ENCODE results near the gene MFAP3. TPM values are rescaled to one million over a fixed set of nuclear protein-coding genes. Genes with fewer than 3 reads are reported as not detected.
"Not testable (repeated sequence)": the region's sequence is repeated elsewhere in the genome, so short reads cannot be mapped to it uniquely, and the experiment has no call there.

Gene MFAP3
- total RNA-seq, 1 donor from 2014 or later = 24.3 TPM

DNA sequence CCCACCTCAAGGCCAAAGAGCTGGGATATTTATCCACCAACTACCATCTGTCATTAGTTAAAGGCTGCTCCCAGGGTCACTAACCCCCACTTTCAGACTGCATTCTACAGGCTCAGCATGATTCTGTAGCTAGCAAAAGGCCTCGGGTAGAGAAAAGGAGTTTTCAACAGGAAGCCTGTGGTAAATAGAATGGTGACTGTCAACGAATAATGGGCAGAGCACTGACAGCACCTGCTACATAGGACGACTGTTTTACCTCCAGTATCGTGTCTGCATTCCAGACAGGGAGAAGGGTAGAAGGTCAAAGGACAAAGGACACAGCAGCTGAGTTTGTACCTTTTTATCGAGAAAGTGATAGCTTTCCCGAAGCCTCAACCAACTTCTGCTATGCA is 20.3 kb downstream of the MFAP3 start:
- Mint-ChIP-seq H3K4me1 (ENCODE audit: low read depth) (peaks cover 18% of the 10 kb centered on the region), H3K27me3 (ENCODE audit: insufficient read depth) (peaks cover 3% of the 10 kb centered on the region), H3K36me3 (ENCODE audit: low read depth) (peaks cover 10% of the 10 kb centered on the region), H3K27ac (no peak overlapping the region), H3K4me3 (no peak overlapping the region), H3K9me3 (no peaks in the 10 kb centered on the region)
- intact Hi-C loops (cut with micrococcal nuclease) = no loop called here
- no peak for DNase-seq (ENCODE audit: low spot score)

DNA sequence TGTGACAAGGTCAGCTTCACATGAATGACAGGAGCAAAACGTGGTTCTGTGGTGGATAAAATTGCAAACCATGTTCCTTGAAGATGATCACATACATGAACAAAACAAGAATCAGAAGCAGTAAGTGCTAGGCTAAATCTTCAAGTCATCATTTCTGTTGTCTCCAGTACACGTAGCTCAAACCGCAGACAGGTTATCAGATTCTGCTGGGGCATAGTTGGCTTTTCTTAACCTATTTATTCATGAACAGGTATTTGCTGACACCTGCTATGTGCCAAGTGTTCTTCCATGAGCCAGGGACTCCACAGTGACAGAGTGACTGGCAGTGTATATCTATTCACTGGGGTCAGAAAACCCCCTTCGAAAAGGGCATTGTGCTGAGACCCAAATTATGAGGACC is 20.8 kb downstream of the MFAP3 start:
- H3K36me3 Mint-ChIP-seq (ENCODE audit: low read depth) = peaks cover 7% of the 10 kb centered on the region
- H3K9me3 Mint-ChIP-seq = no peaks in the 10 kb centered on the region
- intact Hi-C loops (cut with micrococcal nuclease) = no loop called here
- peaks cover 18% of the 10 kb centered on the region for H3K4me1 Mint-ChIP-seq (ENCODE audit: low read depth)
- DNase-seq (ENCODE audit: low spot score) = no peak
- no peak overlapping the region for H3K4me3 Mint-ChIP-seq
- H3K27ac Mint-ChIP-seq = no peak overlapping the region
- peaks cover 3% of the 10 kb centered on the region for H3K27me3 Mint-ChIP-seq (ENCODE audit: insufficient read depth)

DNA sequence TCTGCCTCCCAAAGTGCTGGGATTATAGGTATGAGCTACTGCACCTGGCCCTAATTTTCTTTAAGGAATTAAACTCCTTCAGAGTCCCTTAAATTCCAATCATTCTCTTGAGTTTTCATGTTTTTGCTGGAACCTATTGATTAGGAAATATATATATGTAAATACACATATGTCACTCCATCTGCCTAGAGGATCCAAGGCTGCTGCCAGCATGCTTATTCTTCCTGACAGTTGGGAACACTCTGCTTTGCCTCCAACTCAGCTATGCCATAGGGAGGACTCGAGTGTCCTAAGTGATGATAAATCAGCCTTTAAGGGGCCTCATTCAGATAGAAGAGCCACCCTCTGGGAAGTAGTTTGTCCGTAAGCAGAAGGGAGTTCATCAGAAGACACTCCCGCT is 21.8 kb downstream of the MFAP3 start:
- Mint-ChIP-seq H3K4me3 (no peak overlapping the region), H3K27ac (no peak overlapping the region), H3K27me3 (ENCODE audit: insufficient read depth) (peaks cover 3% of the 10 kb centered on the region), H3K9me3 (no peaks in the 10 kb centered on the region), H3K36me3 (ENCODE audit: low read depth) (peaks cover 3% of the 10 kb centered on the region), H3K4me1 (ENCODE audit: low read depth) (peaks cover 18% of the 10 kb centered on the region)
- no peak for DNase-seq (ENCODE audit: low spot score)
- intact Hi-C loops (cut with micrococcal nuclease) = no loop called here

DNA sequence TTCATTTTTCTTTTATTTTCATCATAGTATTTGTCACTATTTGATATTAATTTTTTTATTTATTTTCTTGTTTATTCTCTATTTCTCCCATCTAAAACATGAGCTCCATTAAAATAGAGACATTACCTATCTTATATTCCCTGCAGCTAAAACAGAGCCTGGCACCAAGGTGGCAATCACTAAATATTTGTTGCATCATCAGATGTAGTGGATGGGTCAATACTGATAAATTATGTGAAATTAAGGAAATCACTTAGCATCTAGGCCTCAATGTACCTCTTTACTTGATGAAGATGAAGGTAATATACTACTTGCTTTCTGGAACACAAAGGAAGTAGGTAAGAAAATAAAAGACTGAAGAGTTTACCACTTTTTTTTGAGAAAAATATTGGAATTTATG is 24.6 kb downstream of the MFAP3 start:
- Mint-ChIP-seq H3K36me3 (ENCODE audit: low read depth) (no peaks in the 10 kb centered on the region), H3K27ac (no peak overlapping the region), H3K27me3 (ENCODE audit: insufficient read depth) (peaks cover 3% of the 10 kb centered on the region), H3K4me3 (no peak overlapping the region), H3K4me1 (ENCODE audit: low read depth) (peaks cover 10% of the 10 kb centered on the region), H3K9me3 (no peaks in the 10 kb centered on the region)
- no peak for DNase-seq (ENCODE audit: low spot score)
- intact Hi-C loops (cut with micrococcal nuclease) = no loop called here

DNA sequence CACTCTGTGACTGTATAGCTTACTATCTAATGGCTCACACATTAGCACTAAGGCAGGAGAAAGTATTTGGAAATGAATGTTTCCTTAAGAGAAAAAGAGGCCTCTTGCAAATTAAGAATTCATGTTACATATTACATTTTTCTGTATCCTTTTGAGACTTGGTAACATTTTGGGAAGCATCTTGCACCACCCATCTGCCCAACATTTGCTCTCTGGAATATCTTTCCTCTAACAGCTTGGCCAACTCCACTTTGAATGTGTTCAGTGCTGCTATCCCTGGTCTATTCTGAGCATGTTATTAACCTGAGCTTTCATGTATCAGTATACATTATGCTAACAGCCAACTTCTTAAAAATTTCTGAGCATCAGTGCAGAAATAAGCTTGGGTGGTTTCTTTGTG is 27.2 kb downstream of the MFAP3 start:
- Mint-ChIP-seq H3K4me3 (no peak overlapping the region), H3K27ac (no peak overlapping the region), H3K36me3 (ENCODE audit: low read depth) (no peaks in the 10 kb centered on the region), H3K4me1 (ENCODE audit: low read depth) (no peaks in the 10 kb centered on the region), H3K27me3 (ENCODE audit: insufficient read depth) (peaks cover 3% of the 10 kb centered on the region), H3K9me3 (no peaks in the 10 kb centered on the region)
- no peak for DNase-seq (ENCODE audit: low spot score)
- intact Hi-C loops (cut with micrococcal nuclease) = no loop called here

DNA sequence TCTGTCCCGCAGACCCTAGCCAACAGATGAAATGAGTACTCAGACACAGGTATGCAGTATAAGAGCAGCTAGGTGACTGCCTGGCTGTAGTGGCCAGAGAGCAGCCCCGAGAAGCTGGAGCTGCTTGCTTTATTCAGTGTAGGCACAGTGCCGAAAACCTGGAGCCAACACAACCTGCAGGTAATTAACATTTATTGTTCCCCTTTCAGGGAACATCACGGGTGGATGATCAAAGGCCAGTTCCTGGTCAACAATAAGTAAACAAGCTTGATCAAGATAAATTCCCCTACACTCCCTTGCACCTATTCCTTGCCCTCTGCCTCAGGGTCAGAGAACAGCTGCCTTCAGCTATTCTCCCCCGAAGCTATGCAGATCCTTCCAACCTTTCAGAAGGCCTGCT is 31.1 kb downstream of the MFAP3 start:
- H3K36me3 Mint-ChIP-seq (ENCODE audit: low read depth); H3K27ac Mint-ChIP-seq; H3K9me3 Mint-ChIP-seq; H3K27me3 Mint-ChIP-seq (ENCODE audit: insufficient read depth); DNase-seq (ENCODE audit: low spot score); H3K4me3 Mint-ChIP-seq: not testable (repeated sequence)
- intact Hi-C loops (cut with micrococcal nuclease) = loop anchor here (5.0 kb wide), 2 partner anchors 252 to 542 kb away; no protein-coding TSS in a partner anchor
- H3K4me1 Mint-ChIP-seq (ENCODE audit: low read depth) = peaks cover 35% of the 10 kb centered on the region

DNA sequence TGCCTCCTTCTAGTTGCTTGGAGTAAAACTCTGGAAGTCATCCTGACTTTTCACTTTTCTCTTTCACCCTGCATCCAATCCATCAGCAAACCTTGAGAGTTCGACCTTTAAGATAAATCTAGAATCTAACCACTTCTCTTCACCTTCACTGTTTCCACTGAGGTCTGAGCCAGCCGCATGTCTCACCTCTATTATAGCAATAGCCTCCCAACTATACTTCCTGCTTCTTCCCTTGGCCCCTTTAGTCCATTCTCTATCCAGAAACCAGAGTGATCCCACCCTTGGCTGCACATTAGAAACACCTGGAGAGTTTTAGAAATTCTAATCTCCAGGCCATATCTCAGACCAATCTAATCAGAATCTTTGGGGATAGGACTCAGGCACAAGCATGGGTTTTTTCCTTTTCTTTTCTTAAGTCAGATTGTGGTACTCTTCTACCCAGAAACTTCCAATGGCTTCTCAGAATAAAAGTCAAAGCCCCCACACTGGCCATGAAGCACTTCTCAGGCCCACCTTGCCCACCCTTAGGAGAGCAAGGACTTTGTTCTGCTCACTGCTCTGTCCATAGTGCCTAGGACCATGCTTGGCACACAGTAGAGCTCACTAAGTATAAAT is 33.1 kb downstream of the MFAP3 start:
- Mint-ChIP-seq H3K9me3 (peaks cover 3% of the 10 kb centered on the region), H3K36me3 (ENCODE audit: low read depth) (no peaks in the 10 kb centered on the region), H3K4me3 (peak overlapping the region; percentile 28), H3K27ac (peak overlapping the region; percentile 16), H3K4me1 (ENCODE audit: low read depth) (peaks cover 50% of the 10 kb centered on the region), H3K27me3 (ENCODE audit: insufficient read depth) (no peaks in the 10 kb centered on the region)
- no peak for DNase-seq (ENCODE audit: low spot score)
- intact Hi-C loops (cut with micrococcal nuclease) = loop anchor here (1.0 to 5.0 kb wide), 9 partner anchors 98 to 540 kb away; partner anchors contain the start of genes GALNT10 and SAP30L

DNA sequence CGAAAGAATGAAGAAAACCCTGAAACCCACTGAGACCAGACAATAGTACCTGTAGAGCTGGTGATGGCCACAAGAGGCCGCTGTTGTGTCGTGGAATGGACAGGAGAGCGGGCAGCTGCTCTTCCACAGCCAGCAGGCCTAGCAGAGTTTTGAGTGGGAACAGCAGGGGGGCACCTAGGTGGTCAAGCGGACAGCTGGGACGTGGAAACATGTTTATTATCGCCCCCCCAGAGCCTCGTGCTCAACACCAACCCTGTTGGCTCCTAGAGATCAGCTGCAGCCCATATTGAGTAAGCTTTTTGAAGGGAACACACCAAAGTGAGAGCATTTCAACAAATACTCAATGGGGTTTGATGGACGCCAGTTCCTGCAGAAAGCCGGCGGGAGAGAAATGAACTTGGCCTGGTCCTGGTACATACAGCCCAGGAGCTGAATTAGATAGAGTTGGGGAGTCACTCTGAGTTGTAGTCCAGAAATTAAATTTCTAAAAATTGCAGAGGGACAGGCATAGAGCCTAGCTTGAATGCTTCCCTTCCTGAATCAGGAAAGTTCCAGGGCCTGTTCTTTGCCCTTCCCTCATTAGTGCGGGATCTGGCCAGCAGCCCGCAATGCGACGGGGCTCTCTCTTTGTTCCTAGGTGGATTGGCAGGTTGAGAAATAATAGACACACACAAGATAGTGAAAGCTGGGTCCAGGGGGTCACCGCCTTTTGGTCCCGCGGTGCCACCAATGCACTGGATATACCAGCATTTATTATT is 33.8 kb downstream of the MFAP3 start:
- Mint-ChIP-seq H3K36me3 (ENCODE audit: low read depth) (no peaks in the 10 kb centered on the region), H3K27ac (peak overlapping the region; percentile 16), H3K4me3 (peak overlapping the region; percentile 28), H3K9me3 (peaks cover 4% of the 10 kb centered on the region), H3K27me3 (ENCODE audit: insufficient read depth) (no peaks in the 10 kb centered on the region), H3K4me1 (ENCODE audit: low read depth) (peaks cover 56% of the 10 kb centered on the region)
- intact Hi-C loops (cut with micrococcal nuclease) = loop anchor here (1.0 to 5.0 kb wide), 9 partner anchors 98 to 540 kb away; partner anchors contain the start of genes GALNT10 and SAP30L
- peak; percentile 77 for DNase-seq (ENCODE audit: low spot score)

DNA sequence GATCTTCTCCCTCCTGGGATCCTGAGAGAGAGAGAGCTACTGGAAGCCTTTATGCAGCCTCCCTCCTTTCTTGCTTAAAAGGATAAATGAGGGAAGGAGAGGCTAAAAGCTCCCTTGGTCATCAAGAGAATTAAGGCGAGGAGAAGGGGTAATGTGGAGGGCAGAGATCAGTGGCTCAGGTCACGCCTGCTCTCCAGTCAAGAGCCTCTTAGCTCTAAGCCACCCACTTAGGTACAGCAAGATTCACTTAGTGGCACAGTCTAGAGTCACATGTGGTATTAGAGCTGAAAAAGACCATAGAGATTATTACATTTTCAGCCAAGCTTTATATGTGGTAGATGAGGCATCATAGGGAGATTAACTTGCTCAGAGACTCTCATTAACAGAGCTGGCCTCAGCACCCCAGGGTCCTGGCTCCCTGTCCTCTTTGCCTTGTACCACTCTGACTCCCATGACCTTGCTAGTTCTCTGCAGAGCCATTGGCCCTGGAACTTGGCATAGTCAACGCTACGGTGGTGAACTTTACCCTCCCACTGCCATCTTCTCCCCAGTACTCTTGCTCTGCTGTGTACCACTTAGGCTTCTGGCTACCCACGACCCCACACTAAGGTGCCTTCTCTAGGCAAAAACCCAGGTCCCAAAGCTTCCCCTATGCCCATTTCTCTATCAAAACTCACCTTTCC is 37.6 kb downstream of the MFAP3 start:
- intact Hi-C loops (cut with micrococcal nuclease) = no loop called here
- no peaks in the 10 kb centered on the region for H3K27me3 Mint-ChIP-seq (ENCODE audit: insufficient read depth)

DNA sequence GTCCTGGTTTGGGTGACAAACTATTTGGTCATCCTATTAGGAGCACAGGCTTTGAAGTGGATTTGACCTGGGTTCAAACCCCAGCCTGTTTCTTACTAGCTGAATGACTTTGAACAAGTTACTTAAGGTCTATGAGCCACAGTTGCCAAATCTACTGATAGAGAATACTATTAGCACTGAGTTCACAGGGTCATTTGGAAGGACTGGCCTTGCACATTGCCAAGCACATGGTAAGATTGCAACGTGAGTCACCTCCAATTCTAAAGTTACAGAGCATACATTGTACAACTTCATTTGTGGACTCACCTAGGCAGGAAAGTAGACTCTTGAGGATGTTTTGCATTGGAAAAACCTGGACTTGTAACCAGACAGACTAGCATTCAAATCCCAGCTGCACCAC is 38.9 kb downstream of the MFAP3 start:
- peaks cover 4% of the 10 kb centered on the region for H3K9me3 Mint-ChIP-seq
- no peaks in the 10 kb centered on the region for H3K27me3 Mint-ChIP-seq (ENCODE audit: insufficient read depth)
- no peaks in the 10 kb centered on the region for H3K36me3 Mint-ChIP-seq (ENCODE audit: low read depth)
- H3K27ac Mint-ChIP-seq = no peak overlapping the region
- no peak for DNase-seq (ENCODE audit: low spot score)
- intact Hi-C loops (cut with micrococcal nuclease) = no loop called here
- peaks cover 52% of the 10 kb centered on the region for H3K4me1 Mint-ChIP-seq (ENCODE audit: low read depth)
- no peak overlapping the region for H3K4me3 Mint-ChIP-seq

More for the DNA sequence above, 37.6 kb downstream of the MFAP3 start:
- peaks cover 65% of the 10 kb centered on the region for H3K4me1 Mint-ChIP-seq (ENCODE audit: low read depth)
- no peak for DNase-seq (ENCODE audit: low spot score)
- H3K9me3 Mint-ChIP-seq = peaks cover 4% of the 10 kb centered on the region
- H3K36me3 Mint-ChIP-seq (ENCODE audit: low read depth) = no peaks in the 10 kb centered on the region
- H3K27ac Mint-ChIP-seq = peak overlapping the region; percentile 6
- H3K4me3 Mint-ChIP-seq = no peak overlapping the region

DNA sequence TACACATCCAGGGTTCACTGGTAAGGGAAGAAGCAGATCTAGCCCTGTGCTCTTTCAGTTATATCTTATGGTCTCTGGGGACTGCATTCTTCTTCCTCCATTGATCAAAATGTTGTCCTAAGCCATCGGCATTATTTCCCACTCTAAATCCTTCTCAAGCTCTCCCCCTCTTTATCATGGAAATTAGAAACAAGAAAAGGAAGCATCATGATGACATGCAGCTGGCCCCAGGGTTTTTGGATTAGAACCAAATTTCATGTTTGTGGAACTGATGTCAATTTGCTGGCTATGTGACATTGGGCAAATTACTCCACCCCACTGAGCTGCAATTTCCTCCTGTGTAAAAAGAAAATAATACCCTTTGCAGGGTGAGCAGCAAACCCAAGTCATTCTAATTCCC is 39.5 kb downstream of the MFAP3 start:
- no peak for DNase-seq (ENCODE audit: low spot score)
- H3K27ac Mint-ChIP-seq = no peak overlapping the region
- intact Hi-C loops (cut with micrococcal nuclease) = no loop called here
- no peak overlapping the region for H3K4me3 Mint-ChIP-seq
- no peaks in the 10 kb centered on the region for H3K36me3 Mint-ChIP-seq (ENCODE audit: low read depth)
- no peaks in the 10 kb centered on the region for H3K27me3 Mint-ChIP-seq (ENCODE audit: insufficient read depth)
- peaks cover 4% of the 10 kb centered on the region for H3K9me3 Mint-ChIP-seq
- peaks cover 46% of the 10 kb centered on the region for H3K4me1 Mint-ChIP-seq (ENCODE audit: low read depth)

DNA sequence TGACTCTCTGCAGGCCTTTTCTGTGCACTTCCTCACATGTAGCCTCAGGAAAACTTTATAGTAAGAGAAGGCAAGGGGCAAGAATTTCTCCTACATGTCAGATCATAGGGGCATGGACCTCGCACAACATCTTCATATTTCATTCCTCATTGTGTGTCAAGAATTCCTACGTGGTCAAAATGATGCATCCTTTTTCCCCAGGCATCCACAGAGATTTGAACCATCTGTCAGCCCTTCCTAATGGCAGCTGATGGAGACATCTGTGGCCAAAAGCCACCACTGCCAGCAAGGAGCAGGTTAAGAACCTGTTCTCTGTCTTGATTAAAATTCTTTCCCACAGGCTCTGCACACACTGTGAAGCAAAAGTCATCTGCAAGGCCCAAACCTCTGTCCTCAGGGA is 42.5 kb downstream of the MFAP3 start:
- peaks cover 4% of the 10 kb centered on the region for H3K9me3 Mint-ChIP-seq
- H3K27me3 Mint-ChIP-seq (ENCODE audit: insufficient read depth) = no peaks in the 10 kb centered on the region
- H3K36me3 Mint-ChIP-seq (ENCODE audit: low read depth) = no peaks in the 10 kb centered on the region
- no peak overlapping the region for H3K4me3 Mint-ChIP-seq
- H3K4me1 Mint-ChIP-seq (ENCODE audit: low read depth) = peaks cover 24% of the 10 kb centered on the region
- H3K27ac Mint-ChIP-seq = no peak overlapping the region
- DNase-seq (ENCODE audit: low spot score) = no peak
- intact Hi-C loops (cut with micrococcal nuclease) = no loop called here

DNA sequence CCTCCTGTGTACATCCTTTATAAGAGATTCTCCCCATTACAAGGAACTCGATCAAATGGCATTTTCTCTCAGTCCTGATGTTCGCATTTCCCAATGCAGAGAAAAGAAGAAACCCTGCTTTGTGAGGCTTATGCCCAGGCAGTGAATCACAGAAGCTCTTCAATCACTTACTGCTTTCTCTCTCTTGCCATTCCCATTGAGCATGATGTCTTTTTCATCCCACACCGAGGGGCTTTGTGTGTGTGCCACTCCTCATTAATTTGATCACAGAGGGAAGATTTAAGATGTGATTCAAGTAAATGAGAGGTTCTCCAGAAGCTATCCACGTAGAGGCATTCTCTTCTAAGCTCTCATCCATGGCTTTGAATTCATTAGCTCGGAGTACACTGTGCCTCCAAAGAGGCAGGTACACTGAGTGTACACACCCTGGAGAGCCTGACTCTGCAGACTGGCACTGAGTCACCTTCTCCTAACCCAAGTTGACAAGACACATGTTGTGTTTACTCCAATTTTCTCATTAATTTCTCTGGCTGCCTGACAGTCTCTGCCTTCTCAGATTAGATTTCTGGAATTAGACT is 45.4 kb downstream of the MFAP3 start:
- Mint-ChIP-seq H3K36me3 (ENCODE audit: low read depth) (no peaks in the 10 kb centered on the region), H3K27ac (no peak overlapping the region), H3K4me1 (ENCODE audit: low read depth) (peaks cover 6% of the 10 kb centered on the region), H3K4me3 (no peak overlapping the region), H3K27me3 (ENCODE audit: insufficient read depth) (no peaks in the 10 kb centered on the region), H3K9me3 (no peaks in the 10 kb centered on the region)
- intact Hi-C loops (cut with micrococcal nuclease) = no loop called here
- no peak for DNase-seq (ENCODE audit: low spot score)

Measured in activated T-helper 1 cell treated with anti-CD3 and anti-CD28 coated beads, Interleukin-12 subunit alpha, Interleukin-12 subunit beta, Interleukin-2, Interleukin-4 antibody, amounts not matched to agents 30 ng/mL and 10 ng/mL and 1 ng/mL, durations not matched to agents 14 hours and 24 hours and 36 hours (primary cell).